ENCODE measurements around the gene FBLIM1.

- TF ChIP-seq CTCF (IDR thresholded peaks at IDR 0.05) (no peak), POLR2A (IDR thresholded peaks at IDR 0.05) (no peak)
Measured at GRCh38 chr1:15742339-15742801, 16.2 kb upstream of the FBLIM1 start, which contains the start of gene TMEM82.
